Mesenchymal stem cell (in vitro differentiated cells and primary cell): ENCODE measurements around the gene FBXW8.

ENCODE experiments used
- DNase-seq: peaks from one replicate; pipeline ENCODE4 v3.0.0-alpha.2; 2013
- H2AFZ ChIP-seq: one replicate; pipeline ENCODE4 v1.6.1; 2013; ENCODE audit warnings: low read depth, mild to moderate bottlenecking, control low read depth, inconsistent platforms, low read length, moderate library complexity
- H2AK5ac ChIP-seq: 2 replicates; pipeline ENCODE4 v1.6.1; 2013; ENCODE audit warnings: low read length, moderate library complexity, mild to moderate bottlenecking, inconsistent platforms; ENCODE audit not compliant: severe bottlenecking
- H2BK120ac ChIP-seq: one replicate; pipeline ENCODE4 v1.6.1; 2013; ENCODE audit warnings: low read depth, mild to moderate bottlenecking, inconsistent platforms, low read length, moderate library complexity
- H2BK12ac ChIP-seq, 2 experiments: one replicate each; pipeline ENCODE4 v1.6.1; 2013; ENCODE audit warnings: inconsistent platforms in 2 of 2, low read length in 2 of 2, mild to moderate bottlenecking in 2 of 2, moderate library complexity in 2 of 2, control low read depth in 1 of 2
- H2BK15ac ChIP-seq: one replicate; pipeline ENCODE4 v1.6.1; 2013; ENCODE audit warnings: mild to moderate bottlenecking, low read depth, inconsistent platforms; ENCODE audit not compliant: poor library complexity, severe bottlenecking
- H2BK5ac ChIP-seq: 2 replicates; pipeline ENCODE4 v1.6.1; 2013; ENCODE audit warnings: low read depth, mild to moderate bottlenecking, low read length, control low read depth, inconsistent platforms; ENCODE audit not compliant: poor library complexity, severe bottlenecking
- H3K14ac ChIP-seq, 2 experiments: one replicate each; pipeline ENCODE4 v1.6.1; 2013; ENCODE audit warnings: inconsistent platforms in 2 of 2, low read length in 2 of 2, control low read depth in 1 of 2, mild to moderate bottlenecking in 1 of 2, moderate library complexity in 1 of 2
- H3K18ac ChIP-seq, 2 experiments: one replicate each; pipeline ENCODE4 v1.6.1; 2013; ENCODE audit warnings: inconsistent platforms in 2 of 2, low read length in 2 of 2, control low read depth in 1 of 2, low read depth in 1 of 2, mild to moderate bottlenecking in 1 of 2
- H3K23ac ChIP-seq, 2 experiments: one replicate each; pipeline ENCODE4 v1.6.1; 2013; ENCODE audit warnings: inconsistent platforms in 2 of 2, low read length in 2 of 2, mild to moderate bottlenecking in 2 of 2, moderate library complexity in 2 of 2, control low read depth in 1 of 2
- H3K27ac ChIP-seq: 2 replicates; pipeline ENCODE4 v1.5.1; 2013; ENCODE audit warnings: mild to moderate bottlenecking, moderate library complexity, low read length, control low read depth, inconsistent platforms; ENCODE audit not compliant: poor library complexity, severe bottlenecking
- H3K27me3 ChIP-seq, 2 experiments: 2 replicates each; pipeline versions ENCODE4 v1.6.1 to v1.7.0; 2013; ENCODE audit warnings: low read length in 2 of 2, mild to moderate bottlenecking in 2 of 2, moderate library complexity in 2 of 2, control low read depth in 1 of 2, inconsistent platforms in 1 of 2; ENCODE audit not compliant: control insufficient read depth in 1 of 2, insufficient read depth in 1 of 2
- H3K36me3 ChIP-seq, 2 experiments: 2 replicates each; pipeline versions ENCODE4 v1.6.1 to v1.7.0; 2013; ENCODE audit warnings: low read length in 2 of 2, control low read depth in 1 of 2, inconsistent platforms in 1 of 2, low read depth in 1 of 2, mild to moderate bottlenecking in 1 of 2; ENCODE audit not compliant: insufficient read depth in 2 of 2, control insufficient read depth in 1 of 2
- H3K4ac ChIP-seq, 2 experiments: one replicate each; pipeline ENCODE4 v1.6.1; 2013; ENCODE audit warnings: inconsistent platforms in 2 of 2, low read length in 2 of 2, mild to moderate bottlenecking in 2 of 2, moderate library complexity in 2 of 2, control low read depth in 1 of 2, low read depth in 1 of 2
- H3K4me1 ChIP-seq: 2 replicates; pipeline ENCODE4 v1.6.1; 2013; ENCODE audit warnings: low read depth, low read length, control low read depth; ENCODE audit not compliant: control insufficient read depth, insufficient read depth
- H3K4me2 ChIP-seq: 2 replicates; pipeline ENCODE4 v1.6.1; 2013; ENCODE audit warnings: low read length, mild to moderate bottlenecking, inconsistent platforms; ENCODE audit not compliant: poor library complexity, severe bottlenecking
- H3K4me3 ChIP-seq, 2 experiments: 2 replicates each; pipeline versions ENCODE4 v1.5.1 to v1.7.0; 2013; ENCODE audit warnings: low read length in 2 of 2, mild to moderate bottlenecking in 2 of 2, control low read depth in 1 of 2, low read depth in 1 of 2; ENCODE audit not compliant: insufficient read depth in 1 of 2
- H3K79me1 ChIP-seq: replicated peaks from 2 replicates; pipeline ENCODE4 v1.6.1; 2013; ENCODE audit warnings: mild to moderate bottlenecking, control low read depth, low read length, inconsistent platforms; ENCODE audit not compliant: poor library complexity, severe bottlenecking
- H3K9ac ChIP-seq: 2 replicates; pipeline ENCODE4 v1.7.0; 2013; ENCODE audit warnings: mild to moderate bottlenecking, low read length, moderate library complexity
- H3K9me3 ChIP-seq: 2 replicates; pipeline ENCODE4 v1.7.0; 2013; ENCODE audit warnings: mild to moderate bottlenecking, low read length; ENCODE audit not compliant: control insufficient read depth
- H4K8ac ChIP-seq: one replicate; pipeline ENCODE4 v1.6.1; 2013; ENCODE audit warnings: inconsistent platforms, mild to moderate bottlenecking, low read length, moderate library complexity
- H4K91ac ChIP-seq: one replicate; pipeline ENCODE4 v1.6.1; 2013; ENCODE audit warnings: mild to moderate bottlenecking, low read length, inconsistent platforms
- WGBS: methylation state at CpG from one replicate; pipeline ENCODE4 v1.1.7; 2013; ENCODE audit warnings: mixed read lengths; 5-methylcytosine and 5-hydroxymethylcytosine counted together

FBXW8 gene

GRCh38 chr12:116933512-116934246, 22.9 kb downstream of the FBXW8 start:
- 100% methylated on average over 1 of the region's 3 CpGs for WGBS
- Histone ChIP-seq H2BK12ac (no peak overlapping the region), H2AFZ (no peak overlapping the region), H3K23ac (no peak overlapping the region), H4K91ac (no peak overlapping the region), H3K36me3 (peaks cover 21 to 58% of the 10 kb centered on the region in 2 experiments), H4K8ac (no peak overlapping the region), H3K4ac (no peak overlapping the region), H3K14ac (no peak overlapping the region), H2AK5ac (no peak overlapping the region), H3K79me1 (peaks cover 37% of the 10 kb centered on the region), H2BK120ac (no peak overlapping the region), H3K4me3 (no peak overlapping the region), H2BK15ac (no peak overlapping the region), H2BK5ac (no peak overlapping the region), H3K4me2 (no peak overlapping the region), H3K27me3 (no peaks in the 10 kb centered on the region), H3K4me1 (no peaks in the 10 kb centered on the region), H3K27ac (no peak overlapping the region), H3K9ac (no peak overlapping the region), H3K18ac (no peak overlapping the region), H3K9me3 (no peaks in the 10 kb centered on the region)
- DNase-seq, result no peak

GRCh38 chr12:116934908-116935705, 24.4 kb downstream of the FBXW8 start:
- H2BK5ac ChIP-seq, result no peak overlapping the region
- H4K8ac ChIP-seq, result no peak overlapping the region
- peaks cover 14 to 58% of the 10 kb centered on the region in 2 experiments for H3K36me3 ChIP-seq
- no peak overlapping the region for H3K27ac ChIP-seq
- H3K14ac ChIP-seq, result no peak overlapping the region
- H3K9me3 ChIP-seq, result no peaks in the 10 kb centered on the region
- no peak overlapping the region for H3K4me3 ChIP-seq
- no peaks in the 10 kb centered on the region for H3K27me3 ChIP-seq
- H3K18ac ChIP-seq, result peak overlapping the region in 1 of 2 experiments; percentile 5
- no peak overlapping the region for H2BK120ac ChIP-seq
- no peak overlapping the region for H2BK15ac ChIP-seq
- no peak overlapping the region for H2BK12ac ChIP-seq
- no peak overlapping the region for H3K4ac ChIP-seq
- no peaks in the 10 kb centered on the region for H3K4me1 ChIP-seq
- no peak overlapping the region for H2AFZ ChIP-seq
- DNase-seq, result no peak
- H3K4me2 ChIP-seq, result no peak overlapping the region
- H3K9ac ChIP-seq, result no peak overlapping the region
- peaks cover 47% of the 10 kb centered on the region for H3K79me1 ChIP-seq
- no peak overlapping the region for H4K91ac ChIP-seq
- no peak overlapping the region for H2AK5ac ChIP-seq
- H3K23ac ChIP-seq, result no peak overlapping the region
- WGBS, result 98% methylated on average over 4 of the region's 4 CpGs

- no peak overlapping the region for H4K8ac ChIP-seq
- no peaks in the 10 kb centered on the region for H3K27me3 ChIP-seq
- no peak overlapping the region for H2AK5ac ChIP-seq
- no peak overlapping the region for H3K4me2 ChIP-seq
- no peak overlapping the region for H3K18ac ChIP-seq
- peaks cover 49% of the 10 kb centered on the region for H3K79me1 ChIP-seq
- WGBS, result 33% methylated on average over 1 of the region's 1 CpG
- no peak overlapping the region for H4K91ac ChIP-seq
- peaks cover 4% of the 10 kb centered on the region for H3K9me3 ChIP-seq
- no peak overlapping the region for H3K27ac ChIP-seq
- H3K36me3 ChIP-seq, result peaks cover 16 to 59% of the 10 kb centered on the region in 2 experiments
- H3K14ac ChIP-seq, result no peak overlapping the region
- H2BK120ac ChIP-seq, result no peak overlapping the region
- no peaks in the 10 kb centered on the region for H3K4me1 ChIP-seq
- H2BK15ac ChIP-seq, result no peak overlapping the region
- no peak overlapping the region for H3K9ac ChIP-seq
- H2AFZ ChIP-seq, result no peak overlapping the region
- no peak overlapping the region for H2BK12ac ChIP-seq
- no peak overlapping the region for H3K23ac ChIP-seq
- DNase-seq, result no peak
- H3K4ac ChIP-seq, result no peak overlapping the region
- H3K4me3 ChIP-seq, result no peak overlapping the region
- H2BK5ac ChIP-seq, result no peak overlapping the region
These were observed 26.9 kb downstream of the FBXW8 start for GRCh38 chr12:116937640-116938039.

GRCh38 chr12:116939734-116940133, 29.0 kb downstream of the FBXW8 start:
- WGBS, result 67% methylated on average over 3 of the region's 3 CpGs
- no peak overlapping the region for H3K18ac ChIP-seq
- no peak for DNase-seq
- H2BK15ac ChIP-seq, result no peak overlapping the region
- H3K4me2 ChIP-seq, result no peak overlapping the region
- no peak overlapping the region for H2AK5ac ChIP-seq
- H3K4me1 ChIP-seq, result no peaks in the 10 kb centered on the region
- no peak overlapping the region for H3K23ac ChIP-seq
- H3K4ac ChIP-seq, result no peak overlapping the region
- H3K36me3 ChIP-seq, result peaks cover 22 to 62% of the 10 kb centered on the region in 2 experiments
- H3K27ac ChIP-seq, result no peak overlapping the region
- H3K27me3 ChIP-seq, result no peaks in the 10 kb centered on the region
- no peak overlapping the region for H2AFZ ChIP-seq
- H4K8ac ChIP-seq, result no peak overlapping the region
- no peak overlapping the region for H3K9ac ChIP-seq
- no peak overlapping the region for H2BK120ac ChIP-seq
- H2BK12ac ChIP-seq, result no peak overlapping the region
- no peak overlapping the region for H3K4me3 ChIP-seq
- H3K9me3 ChIP-seq, result peaks cover 14% of the 10 kb centered on the region
- peaks cover 52% of the 10 kb centered on the region for H3K79me1 ChIP-seq
- H3K14ac ChIP-seq, result no peak overlapping the region
- no peak overlapping the region for H2BK5ac ChIP-seq
- no peak overlapping the region for H4K91ac ChIP-seq
